ENCODE measurements around the gene FGF8. TPM values are rescaled to one million over a fixed set of nuclear protein-coding genes. Genes with fewer than 3 reads are reported as not detected.

Gene FGF8
- total and polyA plus RNA-seq, 12 donors, result 0.20 TPM; not detected in 11

DNA sequence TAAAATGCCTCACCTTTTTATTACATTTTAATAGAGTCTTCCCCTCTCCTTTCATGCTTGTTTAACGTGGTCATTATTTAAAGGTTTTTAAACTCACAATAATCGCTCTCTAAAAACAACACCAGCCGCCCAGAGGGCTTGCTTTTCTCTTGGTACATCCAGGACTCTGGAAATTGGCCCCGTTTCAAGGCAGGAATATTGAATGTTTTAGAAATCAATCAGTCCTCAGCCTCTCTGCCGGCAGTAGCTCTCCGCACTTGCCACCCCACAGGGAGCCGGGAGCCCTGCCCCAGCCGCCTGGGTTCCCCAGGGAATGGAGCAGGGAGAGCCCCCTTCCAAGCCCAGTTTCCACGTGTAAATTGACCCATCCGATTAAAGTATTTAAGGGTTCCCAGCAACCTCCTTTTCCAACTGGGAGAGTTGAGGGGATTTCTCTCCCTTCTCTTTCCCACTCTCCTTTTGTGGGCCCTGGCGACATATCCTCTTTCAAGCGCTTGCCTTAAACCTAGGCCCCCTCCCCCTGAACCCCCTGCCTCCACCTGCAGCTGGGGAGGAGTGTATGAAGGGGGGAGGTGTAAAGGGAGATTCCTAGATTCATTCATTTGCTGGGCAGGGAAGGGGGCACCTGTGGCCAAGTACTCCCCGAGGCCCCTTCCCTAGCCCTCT is 1.9 kb downstream of the FGF8 start:
- H3K9me3 ChIP-seq, result no peaks in the 10 kb centered on the region
- TF ChIP-seq, protein P1, sequence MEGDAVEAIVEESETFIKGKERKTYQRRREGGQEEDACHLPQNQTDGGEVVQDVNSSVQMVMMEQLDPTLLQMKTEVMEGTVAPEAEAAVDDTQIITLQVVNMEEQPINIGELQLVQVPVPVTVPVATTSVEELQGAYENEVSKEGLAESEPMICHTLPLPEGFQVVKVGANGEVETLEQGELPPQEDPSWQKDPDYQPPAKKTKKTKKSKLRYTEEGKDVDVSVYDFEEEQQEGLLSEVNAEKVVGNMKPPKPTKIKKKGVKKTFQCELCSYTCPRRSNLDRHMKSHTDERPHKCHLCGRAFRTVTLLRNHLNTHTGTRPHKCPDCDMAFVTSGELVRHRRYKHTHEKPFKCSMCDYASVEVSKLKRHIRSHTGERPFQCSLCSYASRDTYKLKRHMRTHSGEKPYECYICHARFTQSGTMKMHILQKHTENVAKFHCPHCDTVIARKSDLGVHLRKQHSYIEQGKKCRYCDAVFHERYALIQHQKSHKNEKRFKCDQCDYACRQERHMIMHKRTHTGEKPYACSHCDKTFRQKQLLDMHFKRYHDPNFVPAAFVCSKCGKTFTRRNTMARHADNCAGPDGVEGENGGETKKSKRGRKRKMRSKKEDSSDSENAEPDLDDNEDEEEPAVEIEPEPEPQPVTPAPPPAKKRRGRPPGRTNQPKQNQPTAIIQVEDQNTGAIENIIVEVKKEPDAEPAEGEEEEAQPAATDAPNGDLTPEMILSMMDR (IDR thresholded peaks at IDR 0.05), result no peak
- ATAC-seq (no peak), DNase-seq (no peak)
- peaks cover 7 to 28% (median 17%) of the 10 kb centered on the region in 9 donors for H3K4me1 ChIP-seq
- H3K27ac ChIP-seq, result no peak overlapping the region
- H3K27me3 ChIP-seq, result peaks cover 19 to 94% (median 86%) of the 10 kb centered on the region in 7 donors
- no peaks in the 10 kb centered on the region for H3K36me3 ChIP-seq
- WGBS, 2 donors, result 27 to 28% methylated on average over 13 of the region's 13 CpGs
- intact Hi-C loops (cut with DNase I), result loop anchor here in 3 of 10 donors (10.0 kb wide), 3 partner anchors 89 to 559 kb away; no protein-coding TSS in a partner anchor
- H3K4me3 ChIP-seq, result no peak overlapping the region

DNA sequence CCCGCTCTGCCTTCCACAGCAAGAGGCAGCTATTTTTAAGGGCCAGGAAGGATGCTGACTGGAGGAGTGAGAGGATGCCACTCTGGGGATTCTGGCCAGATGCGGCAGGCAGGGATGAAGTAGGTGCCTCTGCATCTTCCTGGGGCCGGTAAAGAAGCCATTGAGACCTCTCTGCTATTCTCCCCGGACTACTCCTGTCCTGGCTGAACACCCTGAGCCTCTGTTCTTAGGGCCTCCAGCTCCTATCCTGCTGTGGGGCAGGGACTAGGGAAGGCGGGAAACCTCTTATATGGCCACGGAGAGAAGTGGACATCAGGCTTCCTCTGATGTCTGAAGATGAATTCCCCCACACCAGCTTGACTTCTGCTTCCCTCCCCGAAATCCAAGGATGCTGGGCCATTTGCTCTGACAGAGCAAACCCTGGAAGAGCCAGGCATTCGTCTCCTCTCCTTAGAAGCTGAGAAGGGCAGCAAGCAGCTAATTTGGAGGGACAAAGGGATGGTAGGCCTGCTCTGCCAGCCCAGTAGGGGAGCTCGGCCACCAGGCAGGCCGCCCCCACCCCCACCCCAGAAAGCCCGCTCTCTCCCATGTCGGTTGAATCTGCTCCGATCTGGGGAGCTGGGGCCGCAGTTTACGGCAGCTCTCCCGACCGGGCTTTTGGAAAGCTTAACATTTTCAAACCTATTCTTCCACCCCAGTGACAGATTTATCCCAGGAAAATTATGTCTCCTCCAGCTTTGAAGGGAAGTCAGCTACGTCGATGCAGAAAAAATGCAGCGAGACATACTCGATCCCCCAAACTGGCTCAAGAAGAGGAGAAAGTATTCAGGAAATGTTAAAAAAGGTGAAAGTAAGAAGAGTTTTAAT is 2.8 kb downstream of the FGF8 start:
- Histone ChIP-seq H3K27me3 (peaks cover 19 to 92% (median 84%) of the 10 kb centered on the region in 7 donors), H3K4me1 (peaks cover 0 to 19% (median 10%) of the 10 kb centered on the region in 9 donors), H3K36me3 (no peaks in the 10 kb centered on the region), H3K4me3 (no peak overlapping the region), H3K27ac (no peak overlapping the region), H3K9me3 (no peaks in the 10 kb centered on the region)
- TF ChIP-seq, protein P1 (IDR thresholded peaks at IDR 0.05), result no peak
- intact Hi-C loops (cut with DNase I), result loop anchor here in 3 of 10 donors (10.0 kb wide), 3 partner anchors 88 to 558 kb away; no protein-coding TSS in a partner anchor
- DNase-seq (no peak), ATAC-seq (no peak)
- 23 to 27% methylated on average over 21 of the region's 21 CpGs for WGBS, 2 donors

DNA sequence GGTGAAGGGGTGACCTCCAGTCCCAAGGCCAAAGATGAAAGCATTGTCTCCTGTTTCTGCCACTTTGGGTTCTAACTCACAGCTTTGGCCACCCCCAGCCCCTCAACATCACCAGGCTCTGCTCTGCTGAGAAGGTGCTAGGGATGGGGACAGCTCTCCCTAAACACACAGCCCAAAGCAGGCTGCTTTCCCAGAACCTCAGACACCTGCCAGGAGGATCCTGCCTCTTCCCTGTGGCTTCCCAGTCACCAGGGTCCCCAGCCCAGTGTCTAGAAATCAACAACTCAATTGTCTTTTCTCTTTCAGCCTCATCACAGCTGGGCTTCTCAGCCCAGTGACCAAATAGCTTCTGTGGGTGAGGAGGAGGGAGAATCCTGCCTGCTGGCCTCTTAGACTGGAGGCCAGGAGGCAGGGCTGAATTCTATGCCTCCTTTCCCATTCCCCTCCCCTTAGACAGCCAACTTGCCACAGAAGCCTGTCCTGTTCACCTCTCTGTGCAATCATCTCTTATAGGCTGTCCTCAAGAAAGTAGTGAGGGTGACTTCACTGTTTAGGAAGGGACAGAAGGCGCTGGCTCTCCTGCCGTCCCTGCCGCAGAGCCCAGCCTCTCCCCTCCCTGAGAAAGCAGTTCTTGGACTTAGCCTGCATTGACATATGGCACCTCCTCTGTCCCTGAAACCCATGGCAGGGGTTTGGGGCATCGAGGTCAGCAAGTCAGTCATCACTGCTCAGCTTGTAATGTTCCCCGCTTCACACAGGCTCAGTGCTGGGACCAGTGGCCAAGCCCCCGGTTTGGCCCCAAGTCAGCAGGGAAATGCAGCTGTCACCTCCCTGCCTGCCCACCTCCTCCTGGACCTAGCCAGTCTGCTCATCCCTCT is 3.7 kb downstream of the FGF8 start:
- no peaks in the 10 kb centered on the region for H3K36me3 ChIP-seq
- H3K4me3 ChIP-seq, result no peak overlapping the region
- ATAC-seq, result no peak
- TF ChIP-seq, protein P1 (IDR thresholded peaks at IDR 0.05), result no peak
- H3K4me1 ChIP-seq, result peaks cover 0 to 19% (median 10%) of the 10 kb centered on the region in 9 donors
- H3K27me3 ChIP-seq, result peaks cover 19 to 92% (median 76%) of the 10 kb centered on the region in 7 donors
- 72 to 76% methylated on average over 6 of the region's 6 CpGs for WGBS, 2 donors
- intact Hi-C loops (cut with DNase I), result loop anchor here in 3 of 10 donors (10.0 kb wide), 3 partner anchors 87 to 557 kb away; no protein-coding TSS in a partner anchor
- DNase-seq, result no peak
- no peaks in the 10 kb centered on the region for H3K9me3 ChIP-seq
- no peak overlapping the region for H3K27ac ChIP-seq
